LNCaP clone FGC (cell line): ENCODE measurements around the gene CBX4.
A peak's percentile ranks its signal among the peaks of the same experiment; 100 is the strongest.

ENCODE experiments used
- DNase-seq: peaks from one replicate; pipeline ENCODE4 v3.0.0-alpha.2; 2011; ENCODE audit warnings: low read depth
- H3K4me3 ChIP-seq: 2 replicates; pipeline ENCODE4 v1.5.1; 2011; ENCODE audit warnings: mild to moderate bottlenecking, low read depth, low read length, control low read depth
- TF ChIP-seq, protein P1 (sequence below): IDR thresholded peaks from 2 replicates; pipeline ENCODE4 v1.5.1; 2012; ENCODE audit warnings: mild to moderate bottlenecking; ENCODE audit not compliant: control insufficient read depth, insufficient read depth; ENCODE audit errors: extremely low read depth

The CBX4 gene

GRCh38 chr17:79852748-79853147 lies 13.5 kb upstream of the CBX4 start:
- DNase-seq = no peak
- no peak overlapping the region for H3K4me3 ChIP-seq
- TF ChIP-seq, protein P1, sequence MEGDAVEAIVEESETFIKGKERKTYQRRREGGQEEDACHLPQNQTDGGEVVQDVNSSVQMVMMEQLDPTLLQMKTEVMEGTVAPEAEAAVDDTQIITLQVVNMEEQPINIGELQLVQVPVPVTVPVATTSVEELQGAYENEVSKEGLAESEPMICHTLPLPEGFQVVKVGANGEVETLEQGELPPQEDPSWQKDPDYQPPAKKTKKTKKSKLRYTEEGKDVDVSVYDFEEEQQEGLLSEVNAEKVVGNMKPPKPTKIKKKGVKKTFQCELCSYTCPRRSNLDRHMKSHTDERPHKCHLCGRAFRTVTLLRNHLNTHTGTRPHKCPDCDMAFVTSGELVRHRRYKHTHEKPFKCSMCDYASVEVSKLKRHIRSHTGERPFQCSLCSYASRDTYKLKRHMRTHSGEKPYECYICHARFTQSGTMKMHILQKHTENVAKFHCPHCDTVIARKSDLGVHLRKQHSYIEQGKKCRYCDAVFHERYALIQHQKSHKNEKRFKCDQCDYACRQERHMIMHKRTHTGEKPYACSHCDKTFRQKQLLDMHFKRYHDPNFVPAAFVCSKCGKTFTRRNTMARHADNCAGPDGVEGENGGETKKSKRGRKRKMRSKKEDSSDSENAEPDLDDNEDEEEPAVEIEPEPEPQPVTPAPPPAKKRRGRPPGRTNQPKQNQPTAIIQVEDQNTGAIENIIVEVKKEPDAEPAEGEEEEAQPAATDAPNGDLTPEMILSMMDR = no peak

DNA sequence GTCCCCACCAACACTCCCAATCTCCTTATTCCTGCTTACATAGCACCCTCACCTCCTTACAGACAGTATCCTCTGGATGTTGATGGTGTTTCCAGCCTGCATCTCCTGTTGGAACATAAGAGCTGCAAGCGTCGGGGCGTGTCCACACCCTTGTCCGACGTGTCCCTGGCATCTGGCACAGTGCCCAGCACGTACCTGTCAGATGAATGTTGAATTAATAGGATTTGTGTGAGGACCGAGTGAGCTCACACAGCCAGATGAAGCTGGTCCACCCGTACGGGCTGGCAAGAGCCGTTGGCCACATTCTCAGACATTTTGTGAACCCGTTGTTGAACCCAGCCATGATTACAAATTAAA lies 12.2 kb upstream of the CBX4 start:
- TF ChIP-seq, protein P1 = no peak
- H3K4me3 ChIP-seq = no peak overlapping the region
- peak; percentile 91 for DNase-seq

GRCh38 chr17:79850571-79851460 lies 11.6 kb upstream of the CBX4 start:
- TF ChIP-seq, protein P1 = no peak
- no peak for DNase-seq

DNA sequence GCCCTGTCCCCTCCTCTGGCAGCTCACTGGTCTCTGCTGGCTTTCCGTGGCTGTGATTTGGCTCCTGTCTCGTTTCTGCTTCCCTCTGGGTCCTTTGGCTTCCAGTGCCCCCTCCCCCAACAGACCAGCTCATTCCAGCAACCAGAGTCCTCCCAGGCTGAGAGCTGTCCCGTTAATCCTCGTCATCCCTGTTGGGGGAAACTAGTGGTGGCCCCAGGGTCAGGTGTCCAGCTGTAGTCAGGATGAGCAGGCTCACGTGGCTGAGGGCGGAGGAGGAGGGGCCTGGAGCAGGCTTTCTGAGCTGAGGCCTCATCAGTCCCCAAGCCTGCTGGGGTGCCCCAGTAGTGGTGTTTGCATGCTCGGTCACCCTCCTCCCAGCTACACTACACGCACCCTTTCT lies 10.7 kb upstream of the CBX4 start:
- DNase-seq = no peak
- no peak overlapping the region for H3K4me3 ChIP-seq
- TF ChIP-seq, protein P1 = no peak

More at GRCh38 chr17:79850571-79851460, 11.6 kb upstream of the CBX4 start:
- no peak overlapping the region for H3K4me3 ChIP-seq

DNA sequence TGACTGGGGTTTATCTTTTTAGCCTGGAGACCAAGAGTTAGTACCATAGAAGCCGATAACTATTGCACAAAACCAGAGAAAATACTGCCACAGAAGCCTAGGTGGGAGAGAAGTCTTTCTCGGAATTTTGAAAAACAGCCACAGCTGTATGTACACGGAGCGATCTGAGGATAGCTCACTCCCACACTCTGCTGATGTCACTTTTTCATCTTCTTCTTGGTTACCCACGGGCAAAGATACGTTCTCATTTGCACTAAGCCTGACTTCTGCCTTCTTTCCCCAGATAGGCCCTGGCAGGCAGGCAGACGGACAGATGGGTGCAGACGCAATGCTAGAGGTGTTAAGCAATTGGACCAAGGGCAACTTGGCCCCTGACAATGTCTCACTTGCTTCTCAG lies 9.1 kb upstream of the CBX4 start:
- TF ChIP-seq, protein P1 = no peak
- DNase-seq = no peak
- H3K4me3 ChIP-seq = no peak overlapping the region

- TF ChIP-seq, protein P1 = no peak
- no peak for DNase-seq
Observed at GRCh38 chr17:79847698-79848369, 8.6 kb upstream of the CBX4 start.

More at GRCh38 chr17:79847698-79848369, 8.6 kb upstream of the CBX4 start:
- no peak overlapping the region for H3K4me3 ChIP-seq
